Astrocyte (in vitro differentiated cells and primary cell): ENCODE data around the gene FOXL1.

Experiments
- CTCF ChIP-seq: IDR thresholded peaks from 2 replicates; pipeline ENCODE4 v1.5.1; 2011; ENCODE audit warnings: low read depth, mild to moderate bottlenecking, inconsistent platforms, low read length, moderate library complexity; ENCODE audit not compliant: insufficient read depth
- EZH2 ChIP-seq: IDR thresholded peaks from 2 replicates; pipeline ENCODE4 v1.6.1; 2012; ENCODE audit warnings: mild to moderate bottlenecking, low read length, inconsistent platforms; ENCODE audit not compliant: insufficient read depth

- TF ChIP-seq CTCF (no peak), EZH2 (no peak)
Observed at GRCh38 chr16:86538196-86538780, 40.1 kb upstream of the FOXL1 start.
